HPDE6-E6E7 (cell line): ENCODE data around the gene METTL13.

ENCODE experiments used
- DNase-seq: peaks from one replicate; pipeline ENCODE4 v3.0.0; 2011; ENCODE audit warnings: missing footprints; ENCODE audit errors: extremely low spot score

The METTL13 gene

GRCh38 chr1:171802207-171802606 lies 20.7 kb downstream of the METTL13 start:
- no peak for DNase-seq

DNA sequence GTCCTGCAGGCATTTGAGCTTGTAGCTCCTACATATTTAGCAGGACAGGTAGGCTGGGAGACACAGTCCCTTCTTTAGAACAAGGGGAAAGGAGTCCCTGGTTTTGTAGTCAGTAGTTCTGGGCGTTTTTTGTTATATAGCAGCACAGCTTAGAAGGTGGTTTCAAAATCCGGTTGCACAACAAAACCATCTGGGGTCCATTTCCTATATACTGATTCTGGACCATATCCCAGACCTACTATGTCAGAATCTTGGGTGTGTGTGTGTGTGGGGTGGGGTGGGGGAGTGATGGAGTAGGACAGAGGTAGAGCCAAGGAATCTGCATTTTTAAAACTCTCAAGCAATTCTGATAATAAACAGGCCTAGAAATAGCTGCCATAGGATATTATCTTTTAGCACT lies 21.6 kb downstream of the METTL13 start:
- no peak for DNase-seq

GRCh38 chr1:171803461-171804022 lies 22.1 kb downstream of the METTL13 start:
- DNase-seq, result no peak

GRCh38 chr1:171805395-171806115 lies 24.1 kb downstream of the METTL13 start:
- no peak for DNase-seq

GRCh38 chr1:171807556-171807955 lies 26.1 kb downstream of the METTL13 start:
- no peak for DNase-seq

DNA sequence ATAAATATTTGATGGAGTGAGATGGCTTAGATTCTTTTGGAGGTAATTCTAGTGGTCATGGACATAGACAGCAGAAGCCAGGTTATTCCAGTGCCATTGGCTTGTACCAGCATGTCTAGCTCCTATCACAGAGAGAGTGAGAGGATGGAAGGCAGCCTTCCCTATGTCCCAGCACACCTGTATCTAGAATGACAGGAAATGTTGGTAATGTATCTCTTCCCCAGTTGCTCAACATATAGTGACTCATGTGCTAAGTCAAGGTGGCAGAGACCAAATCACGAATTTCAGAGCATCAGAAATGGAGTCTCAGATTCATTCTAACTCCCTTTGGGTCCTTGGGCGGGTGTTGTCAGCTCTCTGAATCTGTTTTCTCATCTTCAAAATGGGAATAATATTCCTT lies 28.4 kb downstream of the METTL13 start:
- peak; percentile 73 for DNase-seq

DNA sequence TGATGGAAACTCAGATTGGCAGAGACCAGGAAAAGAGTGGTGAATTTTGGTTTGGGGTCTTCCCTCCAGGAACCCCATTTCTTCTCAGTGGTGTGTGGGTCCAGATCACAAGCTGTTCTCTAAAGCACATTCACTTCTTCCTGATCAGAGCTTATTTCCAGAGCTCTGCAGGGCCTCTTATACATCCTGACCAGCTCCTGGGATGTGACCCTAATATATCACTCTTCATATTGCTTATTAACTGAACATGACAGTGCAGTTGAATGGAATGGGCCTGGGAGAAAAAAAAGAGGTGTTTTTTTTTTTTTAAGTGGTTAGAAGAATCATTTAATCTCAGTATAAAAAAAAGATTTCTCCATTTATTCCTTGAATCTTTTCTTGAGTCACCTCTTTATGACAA lies 30.2 kb downstream of the METTL13 start:
- DNase-seq, result no peak

DNA sequence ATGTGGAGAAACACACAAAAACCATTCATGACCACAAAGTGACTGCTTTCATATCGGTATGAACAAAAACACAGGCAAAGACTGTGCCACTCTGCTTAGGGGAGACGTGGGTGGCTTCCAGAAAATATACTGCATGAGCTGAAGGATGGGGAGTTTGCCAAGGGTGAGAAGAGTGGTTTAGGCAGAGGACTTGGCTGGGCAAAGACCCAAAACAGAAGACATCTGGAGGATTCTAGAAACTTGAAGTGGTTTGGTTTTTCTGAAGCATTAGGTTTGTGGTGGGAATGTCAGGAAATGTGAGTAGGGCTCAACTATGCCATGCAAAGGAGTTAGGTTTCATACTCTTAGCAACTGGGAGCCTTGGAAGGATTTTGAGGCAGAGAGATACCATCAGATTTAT lies 33.2 kb downstream of the METTL13 start:
- no peak for DNase-seq

DNA sequence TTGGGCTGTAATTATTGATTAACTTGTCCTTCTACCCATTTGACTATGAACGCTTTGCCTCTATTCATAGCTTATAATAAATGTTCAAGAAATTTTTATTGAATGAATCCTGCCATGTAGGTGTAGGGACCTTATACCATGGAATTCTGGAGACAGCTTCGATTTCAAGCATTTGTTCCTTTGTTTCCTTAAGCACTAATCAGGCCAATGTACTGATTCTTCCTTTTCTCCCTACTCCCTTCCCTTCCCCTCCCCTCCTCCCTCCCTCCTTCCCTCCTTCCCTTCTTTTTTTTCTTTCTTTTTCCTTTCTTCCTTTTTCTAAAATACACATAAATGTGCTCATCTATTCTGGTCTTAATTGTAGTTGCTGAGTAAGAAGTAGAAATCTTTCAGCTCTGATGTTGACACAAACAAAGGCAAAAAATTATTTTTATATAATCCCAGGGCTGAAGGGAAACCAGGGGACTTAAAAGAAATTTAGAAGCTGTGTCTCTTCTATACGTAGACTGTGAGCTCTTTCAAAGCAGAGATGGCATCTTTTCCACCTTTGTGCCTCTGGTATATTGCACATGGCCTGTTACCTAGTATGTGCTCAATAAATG lies 34.9 kb downstream of the METTL13 start:
- DNase-seq, result no peak

- peak; percentile 88 for DNase-seq
Observed at GRCh38 chr1:171817511-171818265, 36.2 kb downstream of the METTL13 start.

DNA sequence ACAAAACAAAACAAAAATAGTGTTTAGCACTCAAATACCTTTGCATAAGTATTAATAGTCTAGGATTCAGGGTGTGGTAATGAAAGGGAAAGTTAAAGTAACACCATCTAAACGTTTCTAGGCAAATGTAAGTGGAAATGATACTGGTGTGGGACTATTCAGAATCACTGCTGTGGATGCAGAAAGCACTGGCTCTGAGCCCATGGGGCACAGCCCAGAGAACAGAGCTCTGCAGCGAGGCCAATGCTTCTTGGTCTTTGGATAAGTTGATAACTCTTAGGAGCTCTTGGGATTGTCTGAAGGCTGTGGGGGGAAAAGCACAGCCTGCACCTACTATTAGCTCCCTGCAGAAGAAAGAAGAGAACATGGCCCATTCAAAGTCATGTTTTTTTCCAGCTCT lies 38.5 kb downstream of the METTL13 start:
- DNase-seq, result no peak

GRCh38 chr1:171826973-171827372 lies 45.5 kb downstream of the METTL13 start:
- no peak for DNase-seq

- no peak for DNase-seq
Observed at GRCh38 chr1:171828794-171829193, 47.3 kb downstream of the METTL13 start.

GRCh38 chr1:171833091-171833825 lies 51.8 kb downstream of the METTL13 start:
- DNase-seq, result no peak

DNA sequence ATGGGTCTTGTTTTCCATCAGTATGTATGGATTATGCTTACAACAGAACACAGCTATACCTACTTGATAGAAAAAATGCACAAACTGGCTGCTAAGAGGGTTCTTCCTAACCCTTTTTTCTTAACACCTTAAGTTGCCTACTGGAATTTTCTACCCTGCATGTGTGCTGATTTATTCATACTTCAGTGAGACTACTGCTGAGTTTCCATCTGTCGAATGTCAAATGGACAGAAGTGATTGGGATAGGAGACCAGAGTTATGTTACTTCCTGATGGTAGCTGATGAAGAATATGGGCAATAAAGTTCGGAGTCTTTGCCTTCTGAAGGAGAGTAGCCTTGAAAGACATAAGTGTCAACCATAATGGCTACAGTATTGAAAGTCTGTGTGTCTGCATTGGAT lies 53.4 kb downstream of the METTL13 start:
- DNase-seq, result no peak

- DNase-seq, result no peak
Observed at GRCh38 chr1:171835891-171836290, 54.4 kb downstream of the METTL13 start.

DNA sequence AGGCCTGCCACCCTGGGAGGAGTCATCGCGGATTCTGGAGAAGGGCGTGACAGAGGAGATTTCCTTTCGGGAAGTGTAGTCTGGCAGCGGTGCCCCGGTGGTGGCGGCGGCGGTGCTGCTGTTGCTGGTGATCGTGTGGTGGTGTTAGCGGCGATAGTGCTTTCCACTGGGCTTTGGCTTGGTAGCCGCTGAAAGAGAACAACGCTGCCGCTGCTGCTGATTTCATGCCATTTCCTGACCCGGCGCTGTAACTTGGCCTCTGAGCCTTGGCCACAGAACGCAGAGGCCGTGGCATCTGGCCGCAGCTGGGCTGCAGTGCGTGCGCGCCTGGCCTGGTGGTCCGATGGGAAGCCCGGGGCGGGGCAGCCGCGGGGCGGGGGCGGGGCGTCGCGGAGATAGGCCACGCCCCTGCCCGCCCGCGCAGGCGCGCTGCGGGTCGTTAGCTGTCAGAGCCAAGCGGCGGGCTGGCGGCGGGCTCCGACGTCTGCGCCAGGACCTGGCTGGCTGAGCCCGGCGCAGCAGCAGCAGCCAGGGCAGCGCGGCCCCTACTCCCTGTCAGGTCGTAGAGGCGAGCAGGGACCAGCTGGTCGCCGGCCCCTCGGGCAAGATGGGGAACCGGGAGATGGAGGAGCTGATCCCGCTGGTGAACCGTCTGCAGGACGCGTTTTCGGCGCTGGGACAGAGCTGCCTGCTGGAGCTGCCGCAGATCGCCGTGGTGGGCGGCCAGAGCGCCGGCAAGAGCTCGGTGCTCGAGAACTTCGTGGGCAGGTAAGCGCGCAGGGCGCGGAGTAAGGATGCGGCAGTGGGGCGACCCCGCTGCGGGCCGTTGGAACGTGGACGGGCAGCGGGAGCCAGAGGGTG lies 59.8 kb downstream of the METTL13 start, which contains the start of gene DNM3:
Gene DNM3, plus strand, starts transcription at position 449 of the 861 bp plus-strand sequence. Its CDS starts 159 bp downstream, at position 608.
- DNase-seq, result peak; percentile 66

DNA sequence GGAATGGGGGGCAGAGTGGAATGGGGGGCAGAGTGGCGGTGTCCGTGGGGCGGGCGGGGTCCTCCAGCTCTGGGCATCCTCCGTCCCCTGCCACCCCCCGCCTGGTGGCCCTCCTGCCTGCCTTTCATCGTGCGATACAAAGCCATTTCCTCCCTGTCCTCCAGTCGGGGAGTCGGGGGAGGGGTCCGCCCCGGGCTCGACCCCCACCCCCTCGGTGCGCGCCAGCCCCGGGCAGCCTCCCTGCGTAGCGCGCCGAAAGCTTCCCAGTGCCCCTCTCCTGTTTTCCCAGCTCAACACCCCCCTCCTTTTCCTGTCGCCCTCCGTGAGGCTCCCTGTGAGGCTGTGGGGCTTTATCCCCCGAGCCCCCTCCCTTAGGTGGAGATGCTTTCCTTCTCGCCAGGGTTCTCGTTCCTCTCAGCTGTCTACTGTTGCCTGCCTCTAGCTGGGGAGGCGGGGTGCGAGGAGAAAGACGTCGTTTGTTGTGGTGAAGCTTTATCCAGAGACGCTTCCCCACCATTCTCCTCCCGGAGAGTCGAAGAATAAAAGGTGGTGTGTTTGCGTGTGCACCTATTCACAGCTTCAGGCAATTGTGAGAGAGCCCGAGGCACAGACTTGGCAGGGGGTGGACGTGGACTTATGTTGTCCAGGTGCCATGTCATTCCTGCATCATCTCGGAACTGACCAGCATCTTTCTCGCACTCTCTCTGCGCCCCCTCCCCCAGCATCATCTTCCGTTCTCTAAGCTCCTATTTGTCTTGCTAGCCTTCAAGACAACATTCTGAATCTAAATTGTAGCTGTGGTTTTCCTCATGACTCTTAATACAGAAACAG lies 60.7 kb downstream of the METTL13 start:
- DNase-seq, result peak; percentile 31

GRCh38 chr1:171844381-171844780 lies 62.9 kb downstream of the METTL13 start:
- no peak for DNase-seq

- no peak for DNase-seq
Observed at GRCh38 chr1:171845998-171846397, 64.5 kb downstream of the METTL13 start.
